Measurements from ENCODE around the gene KIF14. TPM values are rescaled to one million over a fixed set of nuclear protein-coding genes. Genes with fewer than 3 reads are reported as not detected.

KIF14 gene
- polyA plus RNA-seq, 3 donors: 0.03 to 0.18 (median 0.05) TPM

- H2AFZ ChIP-seq (ENCODE audit: insufficient read depth, low read depth, low read length, poor library complexity, severe bottlenecking): no peak overlapping the region
These were observed 93.6 kb downstream of the KIF14 start for GRCh38 chr1:200526709-200527612.

More at GRCh38 chr1:200526709-200527612, 93.6 kb downstream of the KIF14 start:
- Mint-ChIP-seq H3K9me3 (no peaks in the 10 kb centered on the region), H3K27ac (peak overlapping the region in 1 of 7 donors; percentile 2), H3K27me3 (ENCODE audit: low read depth in 3 of 3) (peaks cover 0 to 3% (median 0%) of the 10 kb centered on the region in 3 donors), H3K36me3 (no peaks in the 10 kb centered on the region), H3K4me3 (no peak overlapping the region), H3K4me1 (peaks cover 18% of the 10 kb centered on the region)
- Histone ChIP-seq H3K36me3 (replicated peaks in 1 of 2; ENCODE audit: control insufficient read depth in 1 of 2, insufficient read depth in 2 of 2, low read length in 2 of 2) (no peaks in the 10 kb centered on the region), H3K4me1 (ENCODE audit: control insufficient read depth in 1 of 2, insufficient read depth in 2 of 2, low read length in 2 of 2) (peaks cover 21 to 24% of the 10 kb centered on the region in 2 donors), H3K9ac (ENCODE audit: insufficient read depth, low read length, poor library complexity, severe bottlenecking) (no peak overlapping the region), H3K9me3 (replicated peaks in 1 of 2; ENCODE audit: control insufficient read depth in 1 of 2, insufficient read depth in 1 of 2, low read length in 2 of 2) (no peaks in the 10 kb centered on the region), H3K4me3 (replicated peaks in 1 of 3; ENCODE audit: low read depth in 2 of 3, low read length in 3 of 3) (no peak overlapping the region), H3K4me2 (replicated peaks; ENCODE audit: extremely low read depth, low read length, poor library complexity, severe bottlenecking) (no peak overlapping the region), H3K79me2 (ENCODE audit: insufficient read depth, low read length) (no peaks in the 10 kb centered on the region), H3K27ac (ENCODE audit: low read depth in 1 of 2, low read length in 2 of 2) (no peak overlapping the region), H4K20me1 (ENCODE audit: insufficient read depth, low read length) (no peaks in the 10 kb centered on the region), H3K27me3 (ENCODE audit: control insufficient read depth in 2 of 2, insufficient read depth in 2 of 2, low read length in 2 of 2) (no peaks in the 10 kb centered on the region)
- intact Hi-C loops (cut with micrococcal nuclease): no loop called here
- no peak for DNase-seq
- TF ChIP-seq CTCF (IDR thresholded peaks at IDR 0.05): no peak
- 100% methylated on average over 2 of the region's 5 CpGs for WGBS (ENCODE audit: insufficient coverage)

All from CD14-positive monocyte (primary cell).